ENCODE measurements around the gene SIRT3. TPM values are rescaled to one million over a fixed set of nuclear protein-coding genes. Genes with fewer than 3 reads are reported as not detected.

SIRT3 gene
- total and polyA plus RNA-seq, 2 of the 13 experiments (the other 11 are each of a cell fraction or from before 2014, with no cell fraction given): 15.1 to 18.2 TPM

- TF ChIP-seq ZNF597 (CRISPR knock-in tag; IDR thresholded peaks at IDR 0.05) (no peak), NR2F2 (IDR thresholded peaks at IDR 0.05; ENCODE audit: borderline replicate concordance, low read depth) (no peak), PRMT3 (CRISPR knock-in tag; IDR thresholded peaks at IDR 0.05; ENCODE audit: borderline replicate concordance, low read depth) (no peak), PTBP1 (IDR thresholded peaks at IDR 0.05; ENCODE audit: low read depth, low read length, poor library complexity, severe bottlenecking) (no peak), STAT5B (CRISPR knock-in tag; IDR thresholded peaks at IDR 0.05) (no peak), RBM39 (IDR thresholded peaks at IDR 0.05; ENCODE audit: low read depth, low read length, poor library complexity, severe bottlenecking) (peak; percentile 45), HES4 (CRISPR knock-in tag; IDR thresholded peaks at IDR 0.05; ENCODE audit: borderline replicate concordance) (0 out of 2 replicates have a peak, but pooled peaks have one; percentile 62), MTF1 (CRISPR knock-in tag; IDR thresholded peaks at IDR 0.05) (no peak), TERF1 (CRISPR knock-in tag; IDR thresholded peaks at IDR 0.05) (no peak), ZC3H4 (CRISPR knock-in tag; IDR thresholded peaks at IDR 0.05; ENCODE audit: borderline replicate concordance) (no peak), TP53 (CRISPR knock-in tag; conservative IDR thresholded peaks at IDR 0.05) (no peak), CBX2 (IDR thresholded peaks at IDR 0.05; ENCODE audit: low read depth, low read length) (no peak), CBX2 (CRISPR knock-in tag; IDR thresholded peaks at IDR 0.05; ENCODE audit: low read depth) (no peak), AKNA (CRISPR knock-in tag; IDR thresholded peaks at IDR 0.05; ENCODE audit: borderline replicate concordance) (no peak), ZNF660 (CRISPR knock-in tag; IDR thresholded peaks at IDR 0.05; ENCODE audit: borderline replicate concordance, low read depth) (no peak), ZNF609 (CRISPR knock-in tag; IDR thresholded peaks at IDR 0.05; ENCODE audit: borderline replicate concordance) (0 out of 2 replicates have a peak, but pooled peaks have one; percentile 6), SMAD3 (CRISPR knock-in tag; IDR thresholded peaks at IDR 0.05) (no peak)
These were observed 29.5 kb downstream of the SIRT3 start (continued) for GRCh38 chr11:206526-207207.
